ENCODE results near the gene CRNN.

The CRNN gene

GRCh38 chr1:152386940-152387339, 27.1 kb downstream of the CRNN start:
- no peak for DNase-seq (ENCODE audit: low read depth)
- no peak for TF ChIP-seq CTCF (conservative IDR thresholded peaks at IDR 0.05; ENCODE audit: low read depth, low read length)

GRCh38 chr1:152380932-152381331, 33.1 kb downstream of the CRNN start:
- no peak overlapping the region for H3K4me3 ChIP-seq (ENCODE audit: low read depth, low read length)
- no peak for DNase-seq (ENCODE audit: low read depth)
- no peak for TF ChIP-seq CTCF (conservative IDR thresholded peaks at IDR 0.05; ENCODE audit: low read depth, low read length)

More at GRCh38 chr1:152386940-152387339, 27.1 kb downstream of the CRNN start:
- no peak overlapping the region for H3K4me3 ChIP-seq (ENCODE audit: low read depth, low read length)

GRCh38 chr1:152374451-152374850, 39.6 kb downstream of the CRNN start:
- no peak for TF ChIP-seq CTCF (conservative IDR thresholded peaks at IDR 0.05; ENCODE audit: low read depth, low read length)
- no peak for DNase-seq (ENCODE audit: low read depth)
- H3K4me3 ChIP-seq (ENCODE audit: low read depth, low read length) = no peak overlapping the region

- no peak for DNase-seq (ENCODE audit: low read depth)
- H3K4me3 ChIP-seq (ENCODE audit: low read depth, low read length) = no peak overlapping the region
- TF ChIP-seq CTCF (conservative IDR thresholded peaks at IDR 0.05; ENCODE audit: low read depth, low read length) = no peak
Measured at GRCh38 chr1:152372672-152373071, 41.4 kb downstream of the CRNN start.

GRCh38 chr1:152367436-152367835, 46.6 kb downstream of the CRNN start:
- DNase-seq (ENCODE audit: low read depth) = no peak
- H3K4me3 ChIP-seq (ENCODE audit: low read depth, low read length) = no peak overlapping the region
- no peak for TF ChIP-seq CTCF (conservative IDR thresholded peaks at IDR 0.05; ENCODE audit: low read depth, low read length)

- no peak for TF ChIP-seq CTCF (conservative IDR thresholded peaks at IDR 0.05; ENCODE audit: low read depth, low read length)
- no peak within 1 kb of the TSS for H3K4me3 ChIP-seq (ENCODE audit: low read depth, low read length)
- no peak for DNase-seq (ENCODE audit: low read depth)
Measured at GRCh38 chr1:152359906-152360305, 54.2 kb downstream of the CRNN start, which contains the start of gene FLG2. Gene FLG2 (minus strand): TSS chr1:152360006. CDS start chr1:152358884, 1,122 bp downstream.
